Activated gamma-delta T cell (primary cell): Measurements from ENCODE around the gene DLGAP4.
"Not testable (repeated sequence)": the region's sequence is repeated elsewhere in the genome, so short reads cannot be mapped to it uniquely, and the experiment has no call there.

Experiments
- DNase-seq: peaks from one replicate; lab custom pipeline; 2025; lab: John Stamatoyannopoulos, UW

The DLGAP4 gene

GRCh38 chr20:36377348-36378326 is 71.5 kb downstream of the DLGAP4 start:
- DNase-seq, result no peak

- no peak for DNase-seq
Observed at GRCh38 chr20:36378686-36379085, 72.5 kb downstream of the DLGAP4 start.

- DNase-seq, result not testable (repeated sequence)
Observed at GRCh38 chr20:36379914-36380313, 73.8 kb downstream of the DLGAP4 start.

DNA sequence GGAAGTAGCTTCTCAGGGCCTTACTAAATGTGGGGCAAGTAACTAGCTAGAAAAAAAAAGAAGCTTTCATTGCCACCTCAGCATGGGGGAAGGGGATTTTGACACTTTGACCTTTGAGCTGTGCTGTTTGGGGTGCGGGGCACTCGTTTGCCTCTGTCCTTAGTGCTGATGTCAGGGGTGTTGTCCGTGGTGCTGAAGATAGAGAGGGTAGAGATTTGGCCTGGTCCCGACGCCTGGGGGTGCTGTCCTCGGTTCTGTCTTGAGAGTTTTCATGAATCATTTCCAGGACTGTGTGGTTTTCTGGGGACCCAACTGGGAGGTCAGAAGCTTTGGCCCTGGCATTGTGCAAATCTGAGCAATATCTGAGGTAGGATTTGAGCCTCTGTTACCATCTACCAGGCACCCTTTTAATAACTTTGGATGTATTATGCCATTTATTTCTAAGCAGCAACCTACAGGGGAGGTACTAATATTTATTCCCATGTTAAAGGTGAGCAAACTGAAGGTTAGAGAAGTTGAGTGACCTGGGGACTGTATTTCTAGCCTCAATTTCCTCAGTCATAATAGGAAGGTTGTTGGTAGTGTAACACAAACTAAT is 78.0 kb downstream of the DLGAP4 start:
- no peak for DNase-seq

DNA sequence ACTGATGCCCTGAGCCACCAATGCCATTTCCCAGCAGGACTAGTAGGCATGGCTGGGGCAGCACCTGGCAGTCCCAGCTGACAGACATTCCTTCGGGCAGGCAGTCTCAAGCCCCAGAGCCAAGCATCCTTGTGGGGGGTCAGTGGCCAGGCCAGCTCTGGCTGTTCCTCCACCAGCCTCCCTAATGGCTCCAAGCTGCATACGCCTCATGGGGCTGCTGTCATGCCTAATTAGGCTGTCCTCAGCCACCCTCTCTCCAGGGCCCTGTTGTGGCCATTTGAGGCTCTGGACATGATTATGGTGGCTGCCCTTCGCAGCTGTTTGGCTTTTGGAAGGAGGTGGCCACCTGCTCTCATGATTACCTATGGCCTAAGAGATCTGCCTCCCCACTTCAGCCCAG is 79.4 kb downstream of the DLGAP4 start:
- DNase-seq, result no peak

DNA sequence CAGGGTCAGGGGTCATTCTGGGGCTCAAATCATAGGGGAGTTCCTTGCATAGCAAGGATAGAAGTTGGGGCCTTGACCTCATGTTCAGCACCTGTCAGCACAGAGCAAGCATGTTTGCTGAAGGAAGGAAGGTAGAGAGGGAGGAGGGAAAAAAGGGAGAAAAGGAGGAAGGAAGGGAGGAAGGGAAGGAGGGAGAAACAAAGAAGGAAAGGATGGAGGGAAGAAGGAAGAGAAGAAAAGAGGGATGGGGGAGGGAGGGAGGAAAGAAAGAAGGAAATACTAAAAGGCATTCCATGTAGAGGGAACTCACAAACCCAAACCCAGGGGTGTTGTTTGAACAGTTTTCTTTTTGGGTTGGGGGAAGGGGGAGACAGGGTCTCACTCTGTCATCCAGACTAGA is 80.1 kb downstream of the DLGAP4 start:
- DNase-seq, result no peak

DNA sequence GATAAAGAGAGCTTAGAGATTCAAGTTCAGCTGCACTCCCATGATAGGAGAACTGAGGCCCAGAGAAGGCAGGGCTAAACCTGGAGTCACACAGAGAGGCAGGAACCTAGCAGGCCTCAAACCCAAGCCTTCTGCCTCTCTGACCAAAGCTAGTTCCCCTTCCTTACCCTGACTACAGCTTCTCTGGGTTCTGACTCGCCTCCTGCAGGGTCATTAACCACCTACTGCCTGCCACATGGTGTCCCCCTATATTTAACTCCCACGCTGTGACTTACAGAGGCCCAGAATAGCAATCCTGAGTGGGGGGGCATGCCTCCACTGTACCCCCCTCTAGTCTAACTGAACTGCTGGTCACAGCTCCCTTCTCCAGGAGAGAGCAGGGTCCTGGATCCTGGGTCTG is 84.1 kb downstream of the DLGAP4 start:
- DNase-seq, result no peak

- DNase-seq, result no peak
Observed at GRCh38 chr20:36390719-36391415, 84.7 kb downstream of the DLGAP4 start.

DNA sequence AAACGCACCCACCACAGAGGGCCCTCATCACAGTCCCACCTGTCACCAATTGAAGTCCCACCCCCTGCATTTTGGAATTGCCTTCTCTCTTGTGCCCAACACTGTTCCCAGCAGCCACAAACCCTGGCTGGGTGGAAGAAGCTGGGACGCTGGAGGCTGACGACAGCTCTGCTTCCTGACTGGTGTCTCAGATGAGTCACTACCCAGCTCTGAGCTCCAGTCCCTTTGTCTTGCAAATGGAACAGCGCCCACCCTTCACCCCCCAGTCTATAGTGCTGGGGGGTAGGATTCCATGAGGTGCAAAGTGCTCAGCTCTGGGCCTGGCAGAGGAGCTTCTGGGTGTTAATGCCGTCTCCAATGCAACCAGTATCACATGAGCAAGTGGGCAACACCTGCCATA is 85.3 kb downstream of the DLGAP4 start:
- DNase-seq, result no peak

- DNase-seq, result no peak
Observed at GRCh38 chr20:36391955-36392354, 85.8 kb downstream of the DLGAP4 start.

- no peak for DNase-seq
Observed at GRCh38 chr20:36392989-36393388, 86.8 kb downstream of the DLGAP4 start.

GRCh38 chr20:36394340-36394965 is 88.3 kb downstream of the DLGAP4 start:
- DNase-seq, result no peak

GRCh38 chr20:36396340-36396739 is 90.2 kb downstream of the DLGAP4 start:
- no peak for DNase-seq

DNA sequence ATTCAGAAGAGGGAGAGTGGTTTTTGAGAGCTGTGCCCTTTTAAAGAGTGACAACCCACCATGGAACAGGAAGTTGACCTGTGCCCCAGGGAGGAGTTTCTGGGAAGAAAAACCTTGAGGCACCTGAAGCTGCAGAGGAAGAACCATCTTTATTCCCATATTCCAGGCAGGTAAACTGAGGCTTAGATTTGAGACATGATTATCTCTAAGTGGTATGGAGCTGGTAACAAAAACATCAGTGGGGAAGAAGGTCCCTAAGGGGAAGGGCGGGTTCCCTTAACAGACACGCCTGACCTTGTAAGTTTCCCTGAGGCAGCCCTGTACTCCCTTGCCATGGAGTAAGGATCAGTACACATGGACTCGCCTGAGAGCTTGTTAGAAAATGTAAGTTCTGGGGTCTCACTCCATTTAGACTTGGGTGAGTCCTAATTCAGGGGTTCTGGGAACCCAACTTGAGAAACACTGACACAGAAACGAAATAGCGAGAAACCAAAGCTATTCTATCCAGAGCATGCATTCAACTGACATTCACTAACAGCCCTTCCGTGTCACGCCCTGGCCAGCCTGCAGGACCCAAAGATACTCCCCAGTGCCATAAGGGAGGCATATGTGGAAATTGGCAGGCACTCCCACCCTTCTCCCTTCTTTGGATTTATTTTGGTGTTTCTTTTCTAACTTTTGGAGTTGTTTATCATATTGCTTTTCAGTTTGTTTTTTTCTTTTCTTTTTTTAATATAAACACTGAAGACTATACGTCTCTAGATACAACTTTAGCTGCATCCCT is 90.9 kb downstream of the DLGAP4 start:
- DNase-seq, result no peak

GRCh38 chr20:36398515-36398914 is 92.4 kb downstream of the DLGAP4 start:
- DNase-seq, result no peak

- DNase-seq, result no peak
Observed at GRCh38 chr20:36399147-36399968, 93.2 kb downstream of the DLGAP4 start.

GRCh38 chr20:36399969-36400545 is 93.9 kb downstream of the DLGAP4 start:
- no peak for DNase-seq

- no peak for DNase-seq
Observed at GRCh38 chr20:36400909-36401735, 95.0 kb downstream of the DLGAP4 start.

GRCh38 chr20:36402708-36403107 is 96.6 kb downstream of the DLGAP4 start:
- no peak for DNase-seq
